Tibial artery (tissue), 4 donors: ENCODE data around the gene E2F3.

Experiments
- DNase-seq, 2 donors: peaks; one replicate each; pipeline ENCODE4 v3.0.0-alpha.2; 2019
- H3K27ac ChIP-seq, 2 donors: fragments of 200-600 bp; sonication (generic) in 1 of 2; 1 replicate in 1 of 2; 2 replicates in 1 of 2; pipeline ENCODE4 v1.5.1; 2018 to 2019; ENCODE audit warnings: mild to moderate bottlenecking in 1 of 2
- H3K27me3 ChIP-seq, 2 donors: fragments of 200-600 bp; sonication (generic) in 1 of 2; one replicate each; pipeline versions ENCODE4 v1.5.1 to v1.6.0; 2016 to 2019
- H3K36me3 ChIP-seq, 3 donors: fragments of 200-600 bp; sonication (generic) in 2 of 3; one replicate each; pipeline ENCODE4 v1.5.1; 2016 to 2019; ENCODE audit warnings: mild to moderate bottlenecking in 2 of 3
- H3K4me1 ChIP-seq, 4 donors: fragments of 200-600 bp; sonication (generic) in 2 of 4; 1 replicate in 3 of 4; 2 replicates in 1 of 4; pipeline ENCODE4 v1.5.1; 2016 to 2019
- H3K4me3 ChIP-seq, 2 donors: fragments of 200-600 bp; sonication (generic) in 1 of 2; 1 replicate in 1 of 2; 2 replicates in 1 of 2; pipeline ENCODE4 v1.5.1; 2018 to 2019; ENCODE audit warnings: mild to moderate bottlenecking in 2 of 2
- H3K9me3 ChIP-seq, 3 donors: fragments of 200-600 bp; sonication (generic) in 1 of 3; one replicate each; pipeline ENCODE4 v1.5.1; 2016 to 2019
- CTCF ChIP-seq, 2 experiments: fragments of 200-600 bp in 1 of 2; fragments of 450-650 bp in 1 of 2; IDR thresholded peaks; one replicate each; pipeline ENCODE4 v1.5.1; 2017 to 2019; ENCODE audit warnings: antibody characterized with exemption in 2 of 2, mild to moderate bottlenecking in 1 of 2, moderate library complexity in 1 of 2
- intact Hi-C: fragments of 100-400 bp; cut with DNase I; formaldehyde crosslinking; loops from one replicate; pipeline ENCODE4 v1.15.0; 2023; ENCODE audit warnings: low total_unique reads

Gene E2F3

GRCh38 chr6:20440296-20440695 lies 38.6 kb downstream of the E2F3 start:
- H3K27ac ChIP-seq = peak overlapping the region; percentile 73 to 74
- no peaks in the 10 kb centered on the region for H3K27me3 ChIP-seq
- no peaks in the 10 kb centered on the region for H3K36me3 ChIP-seq
- H3K4me1 ChIP-seq = peaks cover 0 to 39% (median 14%) of the 10 kb centered on the region in 4 donors
- DNase-seq = no peak
- TF ChIP-seq CTCF (IDR thresholded peaks at IDR 0.05) = no peak
- H3K9me3 ChIP-seq = no peaks in the 10 kb centered on the region
- H3K4me3 ChIP-seq = no peak overlapping the region
- intact Hi-C loops = no loop called here

- H3K27me3 ChIP-seq = no peaks in the 10 kb centered on the region
- no peaks in the 10 kb centered on the region for H3K36me3 ChIP-seq
- no peak overlapping the region for H3K4me3 ChIP-seq
- TF ChIP-seq CTCF (IDR thresholded peaks at IDR 0.05) = no peak
- DNase-seq = no peak
- peaks cover 0 to 39% (median 14%) of the 10 kb centered on the region in 4 donors for H3K4me1 ChIP-seq
- intact Hi-C loops = no loop called here
- H3K9me3 ChIP-seq = no peaks in the 10 kb centered on the region
- H3K27ac ChIP-seq = peak overlapping the region; percentile 73 to 74
Measured at GRCh38 chr6:20441236-20441635, 39.6 kb downstream of the E2F3 start.

- H3K36me3 ChIP-seq = no peaks in the 10 kb centered on the region
- no peaks in the 10 kb centered on the region for H3K27me3 ChIP-seq
- no peak for TF ChIP-seq CTCF (IDR thresholded peaks at IDR 0.05)
- intact Hi-C loops = no loop called here
- H3K4me3 ChIP-seq = no peak overlapping the region
- peaks cover 0 to 39% (median 14%) of the 10 kb centered on the region in 4 donors for H3K4me1 ChIP-seq
- no peak overlapping the region for H3K27ac ChIP-seq
- no peaks in the 10 kb centered on the region for H3K9me3 ChIP-seq
- DNase-seq = no peak
Measured at GRCh38 chr6:20441921-20442320, 40.2 kb downstream of the E2F3 start.

GRCh38 chr6:20444786-20445271 lies 43.1 kb downstream of the E2F3 start:
- no peak for TF ChIP-seq CTCF (IDR thresholded peaks at IDR 0.05)
- no peak for DNase-seq
- H3K36me3 ChIP-seq = no peaks in the 10 kb centered on the region
- no peaks in the 10 kb centered on the region for H3K9me3 ChIP-seq
- H3K4me3 ChIP-seq = no peak overlapping the region
- intact Hi-C loops = no loop called here
- H3K27ac ChIP-seq = no peak overlapping the region
- H3K4me1 ChIP-seq = peaks cover 0 to 23% (median 16%) of the 10 kb centered on the region in 4 donors
- no peaks in the 10 kb centered on the region for H3K27me3 ChIP-seq

- intact Hi-C loops = no loop called here
- TF ChIP-seq CTCF (IDR thresholded peaks at IDR 0.05) = no peak
- no peaks in the 10 kb centered on the region for H3K27me3 ChIP-seq
- no peaks in the 10 kb centered on the region for H3K9me3 ChIP-seq
- no peak for DNase-seq
- H3K36me3 ChIP-seq = no peaks in the 10 kb centered on the region
- H3K4me1 ChIP-seq = peaks cover 0 to 9% (median 3%) of the 10 kb centered on the region in 4 donors
- H3K27ac ChIP-seq = no peak overlapping the region
- no peak overlapping the region for H3K4me3 ChIP-seq
Measured at GRCh38 chr6:20447157-20447556, 45.5 kb downstream of the E2F3 start.
